Measurements from ENCODE around the gene ENTREP3.
"Not testable (repeated sequence)": the region's sequence is repeated elsewhere in the genome, so short reads cannot be mapped to it uniquely, and the experiment has no call there.

Gene ENTREP3

GRCh38 chr1:155255243-155256007 lies at the start of gene ENTREP3:
Gene ENTREP3 (minus strand): TSS chr1:155255483. CDS start chr1:155254877, 606 bp downstream.
- peak; percentile 87 for DNase-seq

GRCh38 chr1:155304558-155305063 lies 49.3 kb upstream of the ENTREP3 start:
- no peak for DNase-seq

- no peak for DNase-seq
Measured at GRCh38 chr1:155301342-155301841, 46.1 kb upstream of the ENTREP3 start, which contains the start of gene PKLR. Gene PKLR (minus strand): TSS chr1:155301438. CDS start chr1:155301395, 43 bp downstream.

- no peak for DNase-seq
Measured at GRCh38 chr1:155300553-155301329, 45.5 kb upstream of the ENTREP3 start.

- DNase-seq = no peak
Measured at GRCh38 chr1:155300024-155300423, 44.7 kb upstream of the ENTREP3 start.

GRCh38 chr1:155297384-155297783 lies 42.1 kb upstream of the ENTREP3 start:
- DNase-seq = no peak

GRCh38 chr1:155296661-155297060 lies 41.4 kb upstream of the ENTREP3 start:
- no peak for DNase-seq

GRCh38 chr1:155295942-155296267 lies 40.6 kb upstream of the ENTREP3 start:
- DNase-seq = no peak

GRCh38 chr1:155295183-155295941 lies 40.1 kb upstream of the ENTREP3 start:
- no peak for DNase-seq

- DNase-seq = no peak
Measured at GRCh38 chr1:155294520-155295182, 39.4 kb upstream of the ENTREP3 start.

- no peak for DNase-seq
Measured at GRCh38 chr1:155293086-155293749, 37.9 kb upstream of the ENTREP3 start.

- DNase-seq = not testable (repeated sequence)
Measured at GRCh38 chr1:155291006-155291405, 35.7 kb upstream of the ENTREP3 start.

- DNase-seq = no peak
Measured at GRCh38 chr1:155287987-155288543, 32.8 kb upstream of the ENTREP3 start.

- no peak for DNase-seq
Measured at GRCh38 chr1:155286544-155286943, 31.3 kb upstream of the ENTREP3 start.

- no peak for DNase-seq
Measured at GRCh38 chr1:155285631-155286044, 30.4 kb upstream of the ENTREP3 start.

GRCh38 chr1:155285063-155285462 lies 29.8 kb upstream of the ENTREP3 start:
- no peak for DNase-seq

GRCh38 chr1:155284476-155284875 lies 29.2 kb upstream of the ENTREP3 start:
- no peak for DNase-seq

GRCh38 chr1:155282488-155283091 lies 27.3 kb upstream of the ENTREP3 start:
- no peak for DNase-seq

GRCh38 chr1:155279268-155279667 lies 24.0 kb upstream of the ENTREP3 start:
- no peak for DNase-seq

GRCh38 chr1:155278689-155279160 lies 23.4 kb upstream of the ENTREP3 start:
- DNase-seq = no peak
